Sciatic nerve (tissue), 2 donors: ENCODE results near the gene LRRIQ3. TPM values are rescaled to one million over a fixed set of nuclear protein-coding genes. Genes with fewer than 3 reads are reported as not detected.
"Not testable (repeated sequence)": the region's sequence is repeated elsewhere in the genome, so short reads cannot be mapped to it uniquely, and the experiment has no call there.

ENCODE experiments used
- ATAC-seq: fragments of 200-7000 bp; cut with Tn5 transposase; one replicate; pipeline ENCODE4 v1.9.1; 2020; ENCODE audit warnings: mild to moderate bottlenecking, moderate library complexity
- DNase-seq: peaks from one replicate; pipeline ENCODE4 v3.0.0-alpha.2; 2020; ENCODE audit warnings: low spot score
- intact Hi-C: fragments of 100-400 bp; cut with DNase I; formaldehyde crosslinking; loops from one replicate; pipeline ENCODE4 v1.14.2; 2022
- total RNA-seq: library from RNA; stranded (reverse); fragmentation: NEBNext Ultra II Directional; extraction: Animal tissue kit (Norgen Biotek cat#: 25700); gene quantifications from one replicate; pipeline ENCODE4 v1.2.1, GENCODE V29; 2021
- donor health status: DM: no; HTN: no; CAD: no.
- donor health status: DM: no; HTN: no; CAD: no.

The LRRIQ3 gene
- total RNA-seq, 1 donor from 2014 or later = 0.49 TPM

GRCh38 chr1:74160046-74160445 lies 37.9 kb downstream of the LRRIQ3 start:
- DNase-seq (no peak), ATAC-seq (no peak)
- intact Hi-C loops = no loop called here

- DNase-seq = no peak
- intact Hi-C loops = no loop called here
- ATAC-seq = no peak
Measured at GRCh38 chr1:74145086-74145485, 52.9 kb downstream of the LRRIQ3 start.

GRCh38 chr1:74117370-74117769 lies 80.6 kb downstream of the LRRIQ3 start:
- intact Hi-C loops, ATAC-seq, DNase-seq: not testable (repeated sequence)

- ATAC-seq (no peak), DNase-seq (no peak)
- intact Hi-C loops = no loop called here
Measured at GRCh38 chr1:74113333-74113732, 84.6 kb downstream of the LRRIQ3 start.

- no peak for DNase-seq
- no peak for ATAC-seq
- intact Hi-C loops = no loop called here
Measured at GRCh38 chr1:74107394-74107793, 90.6 kb downstream of the LRRIQ3 start.

- ATAC-seq (no peak), DNase-seq (no peak)
- intact Hi-C loops = no loop called here
Measured at GRCh38 chr1:74091371-74091770, 106.6 kb downstream of the LRRIQ3 start.

GRCh38 chr1:74083128-74083527 lies 114.8 kb downstream of the LRRIQ3 start:
- no peak for ATAC-seq
- intact Hi-C loops = no loop called here
- no peak for DNase-seq

- ATAC-seq (no peak), DNase-seq (no peak)
- intact Hi-C loops = no loop called here
Measured at GRCh38 chr1:74065081-74065480, 132.9 kb downstream of the LRRIQ3 start.

GRCh38 chr1:74057719-74058118 lies 140.3 kb downstream of the LRRIQ3 start:
- no peak for ATAC-seq
- DNase-seq = no peak
- intact Hi-C loops = no loop called here

- ATAC-seq (no peak), DNase-seq (no peak)
- intact Hi-C loops = no loop called here
Measured at GRCh38 chr1:74053407-74053806, 144.6 kb downstream of the LRRIQ3 start.

GRCh38 chr1:74050386-74050785 lies 147.6 kb downstream of the LRRIQ3 start:
- ATAC-seq (no peak), DNase-seq (no peak)
- intact Hi-C loops = no loop called here

- ATAC-seq (no peak), DNase-seq (no peak)
- intact Hi-C loops = no loop called here
Measured at GRCh38 chr1:74038042-74038441, 159.9 kb downstream of the LRRIQ3 start.

GRCh38 chr1:74012583-74012982 lies 185.4 kb downstream of the LRRIQ3 start:
- intact Hi-C loops = no loop called here
- ATAC-seq = no peak

GRCh38 chr1:74011736-74012135 lies 186.2 kb downstream of the LRRIQ3 start:
- intact Hi-C loops = no loop called here
- no peak for DNase-seq
- no peak for ATAC-seq

More at GRCh38 chr1:74012583-74012982, 185.4 kb downstream of the LRRIQ3 start:
- no peak for DNase-seq

- intact Hi-C loops = no loop called here
- no peak for DNase-seq
- no peak for ATAC-seq
Measured at GRCh38 chr1:74010206-74010605, 187.8 kb downstream of the LRRIQ3 start.

GRCh38 chr1:74005533-74005932 lies 192.4 kb downstream of the LRRIQ3 start:
- intact Hi-C loops = no loop called here
- DNase-seq (no peak), ATAC-seq (no peak)

- no peak for DNase-seq
- intact Hi-C loops = no loop called here
- no peak for ATAC-seq
Measured at GRCh38 chr1:74003806-74004205, 194.2 kb downstream of the LRRIQ3 start.

GRCh38 chr1:73998348-73998959 lies 199.5 kb downstream of the LRRIQ3 start:
- ATAC-seq = no peak
- no peak for DNase-seq
- intact Hi-C loops = no loop called here

GRCh38 chr1:73980324-73981040 lies 217.5 kb downstream of the LRRIQ3 start:
- ATAC-seq = no peak
- no peak for DNase-seq
- intact Hi-C loops = no loop called here

- ATAC-seq (no peak), DNase-seq (no peak)
- intact Hi-C loops = no loop called here
Measured at GRCh38 chr1:73979684-73980083, 218.3 kb downstream of the LRRIQ3 start.

- intact Hi-C loops = no loop called here
- no peak for ATAC-seq
Measured at GRCh38 chr1:73978964-73979363, 219.0 kb downstream of the LRRIQ3 start.

More at GRCh38 chr1:73978964-73979363, 219.0 kb downstream of the LRRIQ3 start:
- no peak for DNase-seq
